Loucy (cell line): ENCODE data around the gene ATG4B.

Experiments
- H2AFZ ChIP-seq: fragments of 200-600 bp; sonication (generic); 2 replicates; pipeline ENCODE4 v1.6.0; 2016; ENCODE audit warnings: antibody characterized with exemption, mild to moderate bottlenecking, low read length, moderate library complexity
- H3F3A ChIP-seq: fragments of 200-600 bp; 2 replicates; pipeline ENCODE4 v1.6.0; 2016; ENCODE audit warnings: antibody characterized with exemption, low read depth, mild to moderate bottlenecking
- H3K27me3 ChIP-seq: fragments of 200-600 bp; sonication (generic); 2 replicates; pipeline ENCODE4 v1.6.1; 2014; ENCODE audit warnings: low read length, mild to moderate bottlenecking; ENCODE audit not compliant: insufficient read depth, poor library complexity, severe bottlenecking
- H3K36me3 ChIP-seq: fragments of 200-600 bp; sonication (generic); 2 replicates; pipeline ENCODE4 v1.6.1; 2016; ENCODE audit warnings: low read length; ENCODE audit not compliant: insufficient read depth
- H3K4me1 ChIP-seq: fragments of 200-600 bp; sonication (generic); 2 replicates; pipeline ENCODE4 v1.5.1; 2014; ENCODE audit warnings: low read length, mild to moderate bottlenecking; ENCODE audit not compliant: insufficient read depth, poor library complexity, severe bottlenecking
- H3K4me2 ChIP-seq: fragments of 200-600 bp; sonication (generic); 2 replicates; pipeline ENCODE4 v1.6.0; 2014; ENCODE audit warnings: antibody characterized with exemption, low read length, low read depth, mild to moderate bottlenecking; ENCODE audit not compliant: poor library complexity, severe bottlenecking
- H3K4me3 ChIP-seq: fragments of 200-600 bp; sonication (generic); 2 replicates; pipeline ENCODE4 v1.5.1; 2014; ENCODE audit warnings: low read length, mild to moderate bottlenecking, mixed read lengths; ENCODE audit not compliant: poor library complexity, severe bottlenecking
- H3K79me2 ChIP-seq: fragments of 200-600 bp; sonication (generic); 2 replicates; pipeline ENCODE4 v1.6.1; 2014; ENCODE audit warnings: low read length; ENCODE audit not compliant: insufficient read depth
- H3K9ac ChIP-seq: fragments of 200-600 bp; sonication (generic); 2 replicates; pipeline ENCODE4 v1.6.0; 2014; ENCODE audit warnings: mild to moderate bottlenecking, low read depth, low read length, moderate library complexity; ENCODE audit not compliant: poor library complexity, severe bottlenecking
- H3K9me2 ChIP-seq: fragments of 200-600 bp; sonication (generic); replicated peaks from 2 replicates; pipeline ENCODE4 v1.6.1; 2016; ENCODE audit warnings: low read depth, low read length, mixed read lengths
- H3K9me3 ChIP-seq: fragments of 200-600 bp; sonication (generic); 2 replicates; pipeline ENCODE4 v1.6.1; 2014; ENCODE audit warnings: mild to moderate bottlenecking, antibody characterized with exemption, low read length, low read depth; ENCODE audit not compliant: insufficient read depth
- H4K20me1 ChIP-seq: fragments of 200-600 bp; sonication (generic); 2 replicates; pipeline ENCODE4 v1.6.0; 2014; ENCODE audit warnings: antibody characterized with exemption, low read length, mild to moderate bottlenecking; ENCODE audit not compliant: insufficient read depth, poor library complexity, severe bottlenecking
- EZH2phosphoT487 ChIP-seq: fragments of 200-600 bp; IDR thresholded peaks from 2 replicates; pipeline ENCODE4 v1.6.1; 2018; ENCODE audit warnings: antibody characterized with exemption, mild to moderate bottlenecking, moderate library complexity, borderline replicate concordance
- TF ChIP-seq, protein P1 (sequence below): fragments of 200-600 bp; sonication (generic); conservative IDR thresholded peaks from 2 replicates; pipeline ENCODE4 v1.5.1; 2014; ENCODE audit warnings: mild to moderate bottlenecking, antibody characterized with exemption, low read length

The ATG4B gene

DNA sequence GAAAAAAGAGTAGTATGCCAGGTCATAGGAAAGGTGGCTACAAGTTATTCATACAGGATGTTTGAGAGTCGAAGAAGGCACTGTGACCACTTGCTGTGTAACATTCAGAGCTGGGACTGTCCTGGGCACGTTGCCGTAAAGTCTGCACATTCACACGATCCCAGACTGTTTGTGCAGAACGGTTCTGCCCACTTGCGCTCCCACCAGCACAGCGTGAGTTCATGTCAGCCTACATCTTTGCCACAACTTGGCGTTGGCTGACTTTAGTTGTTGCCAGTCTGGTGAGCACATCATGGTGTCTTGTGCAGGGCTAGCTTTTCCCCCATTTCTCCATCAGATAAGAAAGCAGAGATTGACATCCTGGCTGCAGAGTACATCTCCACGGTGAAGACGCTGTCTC lies 71.4 kb downstream of the ATG4B start:
- peaks cover 53% of the 10 kb centered on the region for H3K36me3 ChIP-seq

DNA sequence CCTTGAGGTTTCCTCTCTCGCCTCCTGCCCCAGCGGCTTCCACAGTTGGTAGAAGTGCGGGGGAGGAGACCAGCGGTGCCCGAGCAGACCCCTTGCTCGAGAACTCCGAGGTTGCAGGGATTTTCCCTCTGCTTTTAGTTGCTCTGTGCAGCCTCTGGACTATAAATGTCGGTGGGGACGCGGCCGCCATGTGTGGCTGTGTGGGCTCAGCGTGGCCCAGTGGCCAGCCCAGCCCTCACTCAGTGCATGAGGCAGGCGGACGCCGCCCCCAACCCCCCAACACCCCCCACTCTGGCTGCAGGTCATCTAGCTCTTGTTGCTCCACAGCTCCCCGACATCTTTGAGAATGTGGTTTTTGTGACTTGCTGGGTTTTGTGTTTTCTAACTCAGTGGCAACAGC lies 81.6 kb downstream of the ATG4B start:
- no peaks in the 10 kb centered on the region for H3K9me2 ChIP-seq
- no peaks in the 10 kb centered on the region for H3K27me3 ChIP-seq
- no peaks in the 10 kb centered on the region for H3K4me1 ChIP-seq
- H2AFZ ChIP-seq, result no peak overlapping the region
- peaks cover 8% of the 10 kb centered on the region; the same call in 1 of the 2 replicates for H3K36me3 ChIP-seq
- TF ChIP-seq, protein P1, sequence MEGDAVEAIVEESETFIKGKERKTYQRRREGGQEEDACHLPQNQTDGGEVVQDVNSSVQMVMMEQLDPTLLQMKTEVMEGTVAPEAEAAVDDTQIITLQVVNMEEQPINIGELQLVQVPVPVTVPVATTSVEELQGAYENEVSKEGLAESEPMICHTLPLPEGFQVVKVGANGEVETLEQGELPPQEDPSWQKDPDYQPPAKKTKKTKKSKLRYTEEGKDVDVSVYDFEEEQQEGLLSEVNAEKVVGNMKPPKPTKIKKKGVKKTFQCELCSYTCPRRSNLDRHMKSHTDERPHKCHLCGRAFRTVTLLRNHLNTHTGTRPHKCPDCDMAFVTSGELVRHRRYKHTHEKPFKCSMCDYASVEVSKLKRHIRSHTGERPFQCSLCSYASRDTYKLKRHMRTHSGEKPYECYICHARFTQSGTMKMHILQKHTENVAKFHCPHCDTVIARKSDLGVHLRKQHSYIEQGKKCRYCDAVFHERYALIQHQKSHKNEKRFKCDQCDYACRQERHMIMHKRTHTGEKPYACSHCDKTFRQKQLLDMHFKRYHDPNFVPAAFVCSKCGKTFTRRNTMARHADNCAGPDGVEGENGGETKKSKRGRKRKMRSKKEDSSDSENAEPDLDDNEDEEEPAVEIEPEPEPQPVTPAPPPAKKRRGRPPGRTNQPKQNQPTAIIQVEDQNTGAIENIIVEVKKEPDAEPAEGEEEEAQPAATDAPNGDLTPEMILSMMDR, result no peak
- TF ChIP-seq EZH2phosphoT487, result no peak
- no peaks in the 10 kb centered on the region for H3K79me2 ChIP-seq
- no peaks in the 10 kb centered on the region for H3F3A ChIP-seq
- H3K9me3 ChIP-seq, result no peaks in the 10 kb centered on the region
- H3K4me2 ChIP-seq, result no peak overlapping the region
- no peak overlapping the region for H3K4me3 ChIP-seq
- no peak overlapping the region for H3K9ac ChIP-seq
- H4K20me1 ChIP-seq, result no peaks in the 10 kb centered on the region

More for the DNA sequence above, 71.4 kb downstream of the ATG4B start:
- H3K9me2 ChIP-seq, result no peaks in the 10 kb centered on the region
- no peak overlapping the region for H3K4me2 ChIP-seq
- no peak overlapping the region for H2AFZ ChIP-seq
- no peaks in the 10 kb centered on the region for H4K20me1 ChIP-seq
- no peaks in the 10 kb centered on the region for H3F3A ChIP-seq
- no peak overlapping the region for H3K4me3 ChIP-seq
- H3K9me3 ChIP-seq, result no peaks in the 10 kb centered on the region
- peaks cover 3% of the 10 kb centered on the region for H3K4me1 ChIP-seq
- H3K79me2 ChIP-seq, result peaks cover 7% of the 10 kb centered on the region; the same call in 1 of the 2 replicates
- no peak overlapping the region for H3K9ac ChIP-seq
- H3K27me3 ChIP-seq, result no peaks in the 10 kb centered on the region
- TF ChIP-seq EZH2phosphoT487, result no peak
- TF ChIP-seq, protein P1, result no peak

DNA sequence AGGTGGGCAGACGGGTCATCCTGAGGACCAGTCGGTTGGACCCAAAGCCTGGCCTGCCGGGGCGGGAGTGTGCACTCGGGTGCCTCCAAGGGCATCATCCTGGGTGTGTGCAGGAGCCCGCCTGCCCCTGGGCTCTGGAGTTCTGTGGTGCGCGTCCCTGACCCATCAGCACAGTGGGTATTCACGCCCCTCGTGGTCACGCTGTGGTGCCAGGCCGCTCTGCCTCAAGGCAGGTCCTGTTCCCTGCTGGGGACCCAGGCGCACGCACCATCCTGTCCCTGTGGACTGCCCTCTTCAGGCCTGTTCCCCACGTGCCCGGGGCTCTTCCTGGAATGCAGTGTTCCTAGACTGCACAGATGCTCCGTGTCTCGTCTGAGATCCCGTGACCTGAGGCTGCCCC lies 82.6 kb downstream of the ATG4B start:
- Histone ChIP-seq H4K20me1 (no peaks in the 10 kb centered on the region), H3K9me2 (no peaks in the 10 kb centered on the region), H3K4me2 (no peak overlapping the region), H3K9ac (no peak overlapping the region), H3K36me3 (peaks cover 8% of the 10 kb centered on the region; the same call in 1 of the 2 replicates), H2AFZ (no peak overlapping the region), H3K9me3 (no peaks in the 10 kb centered on the region), H3F3A (no peaks in the 10 kb centered on the region), H3K4me1 (no peaks in the 10 kb centered on the region), H3K27me3 (no peaks in the 10 kb centered on the region), H3K79me2 (no peaks in the 10 kb centered on the region), H3K4me3 (no peak overlapping the region)
- TF ChIP-seq, protein P1, result no peak
- no peak for TF ChIP-seq EZH2phosphoT487
